ENCODE data around the gene CDK5RAP2.

- TF ChIP-seq CTCF (conservative IDR thresholded peaks at IDR 0.05; ENCODE audit: low read length) = no peak
- TF ChIP-seq EZH2phosphoT487 (IDR thresholded peaks at IDR 0.05; ENCODE audit: borderline replicate concordance, low read depth, low read length) = no peak
These were observed 93.1 kb downstream of the CDK5RAP2 start for GRCh38 chr9:120486835-120487234.

All from OCI-LY7 (cell line).